Tibial nerve (tissue), 4 donors: ENCODE results near the gene CRTC1.

Source experiments
- EP300 ChIP-seq, 2 donors: sonication (generic); formaldehyde crosslinking; IDR thresholded peaks; one replicate each; pipeline ENCODE4 v1.6.1; 2017; ENCODE audit warnings: antibody characterized with exemption in 2 of 2, mild to moderate bottlenecking in 1 of 2
- POLR2A ChIP-seq, 2 donors: fragments of 450-650 bp; IDR thresholded peaks; one replicate each; pipeline ENCODE4 v1.6.1; 2017; ENCODE audit warnings: antibody characterized with exemption in 2 of 2, mild to moderate bottlenecking in 2 of 2, moderate library complexity in 2 of 2
- TF ChIP-seq, protein P1 (sequence below), 5 experiments: fragments of 200-600 bp in 3 of 5; fragments of 450-650 bp in 2 of 5; sonication (generic) in 3 of 5; IDR thresholded peaks; one replicate each; pipeline ENCODE4 v1.5.1; 2016 to 2019; ENCODE audit warnings: antibody characterized with exemption in 5 of 5, mild to moderate bottlenecking in 3 of 5, moderate library complexity in 2 of 5

DNA sequence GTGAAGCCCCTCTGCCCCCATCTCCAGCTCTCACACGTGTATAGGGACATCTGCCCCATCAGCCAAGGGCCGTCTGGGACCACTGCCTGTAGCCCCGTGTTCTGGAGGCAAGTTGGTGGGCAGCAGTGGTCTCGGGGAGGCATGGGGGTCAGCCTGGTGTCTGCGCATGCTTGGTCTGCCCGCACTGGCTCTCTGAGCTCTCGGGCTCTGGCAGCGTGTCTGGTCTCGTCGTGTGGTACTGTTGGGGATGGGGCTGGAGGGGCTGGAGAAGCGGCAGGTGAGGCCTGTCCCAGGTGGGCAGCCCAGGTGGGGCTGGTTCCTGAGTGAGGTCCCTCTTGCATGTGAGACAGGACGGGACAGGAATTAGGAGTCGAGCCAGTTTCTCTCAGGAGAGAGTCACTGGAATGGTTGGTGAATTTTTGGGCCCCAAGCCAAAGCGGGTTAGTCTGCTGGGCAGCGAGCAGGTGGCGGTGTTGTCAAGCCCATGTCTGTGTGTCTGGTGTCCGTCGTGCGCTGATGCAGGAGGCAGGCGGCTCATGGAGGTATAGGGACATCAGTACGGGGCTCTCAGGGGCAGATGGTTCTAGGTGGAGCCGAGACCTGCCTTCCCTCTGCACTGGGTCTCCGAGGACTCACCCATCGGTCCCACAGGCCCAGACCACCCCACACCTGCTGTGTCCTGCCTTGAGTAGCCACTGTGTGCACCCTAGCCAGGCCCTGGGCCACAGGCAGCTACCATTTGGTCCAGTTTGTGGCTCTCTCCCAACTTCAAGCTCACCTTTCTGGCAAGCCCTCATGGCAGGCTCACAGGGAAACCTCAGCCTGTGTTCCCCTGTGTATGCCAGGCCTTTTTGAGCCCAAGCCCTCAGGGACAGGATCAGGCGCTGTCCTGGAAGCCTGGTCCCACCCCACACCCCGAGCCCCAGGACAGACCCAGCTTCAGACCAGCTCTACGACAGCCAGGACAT, 89.4 kb downstream of the CRTC1 start:
- TF ChIP-seq, protein P1, sequence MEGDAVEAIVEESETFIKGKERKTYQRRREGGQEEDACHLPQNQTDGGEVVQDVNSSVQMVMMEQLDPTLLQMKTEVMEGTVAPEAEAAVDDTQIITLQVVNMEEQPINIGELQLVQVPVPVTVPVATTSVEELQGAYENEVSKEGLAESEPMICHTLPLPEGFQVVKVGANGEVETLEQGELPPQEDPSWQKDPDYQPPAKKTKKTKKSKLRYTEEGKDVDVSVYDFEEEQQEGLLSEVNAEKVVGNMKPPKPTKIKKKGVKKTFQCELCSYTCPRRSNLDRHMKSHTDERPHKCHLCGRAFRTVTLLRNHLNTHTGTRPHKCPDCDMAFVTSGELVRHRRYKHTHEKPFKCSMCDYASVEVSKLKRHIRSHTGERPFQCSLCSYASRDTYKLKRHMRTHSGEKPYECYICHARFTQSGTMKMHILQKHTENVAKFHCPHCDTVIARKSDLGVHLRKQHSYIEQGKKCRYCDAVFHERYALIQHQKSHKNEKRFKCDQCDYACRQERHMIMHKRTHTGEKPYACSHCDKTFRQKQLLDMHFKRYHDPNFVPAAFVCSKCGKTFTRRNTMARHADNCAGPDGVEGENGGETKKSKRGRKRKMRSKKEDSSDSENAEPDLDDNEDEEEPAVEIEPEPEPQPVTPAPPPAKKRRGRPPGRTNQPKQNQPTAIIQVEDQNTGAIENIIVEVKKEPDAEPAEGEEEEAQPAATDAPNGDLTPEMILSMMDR (IDR thresholded peaks at IDR 0.05): no peak
- TF ChIP-seq POLR2A (IDR thresholded peaks at IDR 0.05): no peak
- no peak for TF ChIP-seq EP300 (IDR thresholded peaks at IDR 0.05)
